HFF-Myc (cell line): Measurements from ENCODE around the gene ZNF275.

ENCODE experiments used
- DNase-seq: peaks from one replicate; pipeline ENCODE4 v3.0.0-alpha.2; 2011; ENCODE audit warnings: low read depth; ENCODE audit errors: extremely low read depth
- H3K4me3 ChIP-seq: replicated peaks from 2 replicates; pipeline ENCODE4 v1.5.1; 2011; ENCODE audit warnings: low read depth, mild to moderate bottlenecking, control low read depth, low read length
- TF ChIP-seq, protein P1 (sequence below): IDR thresholded peaks from 2 replicates; pipeline ENCODE4 v1.5.1; 2012; ENCODE audit warnings: mild to moderate bottlenecking, low read depth, low read length, control low read depth; ENCODE audit errors: missing control alignments

The ZNF275 gene

DNA sequence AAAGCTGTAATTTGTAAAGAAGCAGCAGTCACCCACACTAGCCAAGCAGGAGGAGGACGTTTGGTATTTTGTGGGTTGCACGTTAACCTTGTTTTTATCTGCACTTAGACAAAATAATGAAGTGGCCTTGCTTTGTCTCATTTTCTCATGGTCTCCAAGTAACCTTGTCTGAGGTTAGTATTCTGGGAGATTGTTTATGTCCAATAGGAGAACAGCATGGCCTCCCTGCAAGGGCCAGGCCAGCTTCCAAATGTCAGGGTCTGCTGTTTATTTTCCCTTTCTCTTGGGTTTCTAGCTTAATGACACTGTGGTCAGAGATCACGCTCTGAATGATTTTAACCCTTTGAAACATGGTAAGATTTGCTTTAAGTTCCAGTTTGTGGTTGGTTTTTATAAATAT is 37.3 kb downstream of the ZNF275 start:
- TF ChIP-seq, protein P1, sequence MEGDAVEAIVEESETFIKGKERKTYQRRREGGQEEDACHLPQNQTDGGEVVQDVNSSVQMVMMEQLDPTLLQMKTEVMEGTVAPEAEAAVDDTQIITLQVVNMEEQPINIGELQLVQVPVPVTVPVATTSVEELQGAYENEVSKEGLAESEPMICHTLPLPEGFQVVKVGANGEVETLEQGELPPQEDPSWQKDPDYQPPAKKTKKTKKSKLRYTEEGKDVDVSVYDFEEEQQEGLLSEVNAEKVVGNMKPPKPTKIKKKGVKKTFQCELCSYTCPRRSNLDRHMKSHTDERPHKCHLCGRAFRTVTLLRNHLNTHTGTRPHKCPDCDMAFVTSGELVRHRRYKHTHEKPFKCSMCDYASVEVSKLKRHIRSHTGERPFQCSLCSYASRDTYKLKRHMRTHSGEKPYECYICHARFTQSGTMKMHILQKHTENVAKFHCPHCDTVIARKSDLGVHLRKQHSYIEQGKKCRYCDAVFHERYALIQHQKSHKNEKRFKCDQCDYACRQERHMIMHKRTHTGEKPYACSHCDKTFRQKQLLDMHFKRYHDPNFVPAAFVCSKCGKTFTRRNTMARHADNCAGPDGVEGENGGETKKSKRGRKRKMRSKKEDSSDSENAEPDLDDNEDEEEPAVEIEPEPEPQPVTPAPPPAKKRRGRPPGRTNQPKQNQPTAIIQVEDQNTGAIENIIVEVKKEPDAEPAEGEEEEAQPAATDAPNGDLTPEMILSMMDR = no peak
- no peak for DNase-seq
- no peak overlapping the region for H3K4me3 ChIP-seq

- no peak overlapping the region for H3K4me3 ChIP-seq
- TF ChIP-seq, protein P1 = no peak
- DNase-seq = no peak
Observed at GRCh38 chrX:153372949-153373348, 39.0 kb downstream of the ZNF275 start.

DNA sequence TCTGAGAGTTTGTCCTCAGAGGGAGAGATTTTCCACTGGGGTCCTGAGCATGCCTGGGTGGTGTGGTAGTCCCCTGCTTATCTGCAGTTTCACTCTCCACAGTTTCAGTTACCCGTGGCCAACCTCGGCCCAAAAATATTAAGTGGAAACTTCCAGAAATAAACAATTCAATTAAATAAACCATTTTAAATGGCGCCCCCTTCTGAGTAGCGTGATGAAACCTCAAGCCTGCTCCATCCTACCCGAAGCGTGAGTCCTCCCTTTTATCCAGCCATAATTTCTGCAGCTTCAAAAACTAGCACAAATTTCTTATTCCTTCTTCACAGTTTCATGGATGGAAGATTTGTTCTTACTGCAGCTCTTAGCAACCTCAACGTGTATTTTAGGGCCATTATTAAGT is 40.5 kb downstream of the ZNF275 start:
- DNase-seq = no peak
- TF ChIP-seq, protein P1 = no peak

DNA sequence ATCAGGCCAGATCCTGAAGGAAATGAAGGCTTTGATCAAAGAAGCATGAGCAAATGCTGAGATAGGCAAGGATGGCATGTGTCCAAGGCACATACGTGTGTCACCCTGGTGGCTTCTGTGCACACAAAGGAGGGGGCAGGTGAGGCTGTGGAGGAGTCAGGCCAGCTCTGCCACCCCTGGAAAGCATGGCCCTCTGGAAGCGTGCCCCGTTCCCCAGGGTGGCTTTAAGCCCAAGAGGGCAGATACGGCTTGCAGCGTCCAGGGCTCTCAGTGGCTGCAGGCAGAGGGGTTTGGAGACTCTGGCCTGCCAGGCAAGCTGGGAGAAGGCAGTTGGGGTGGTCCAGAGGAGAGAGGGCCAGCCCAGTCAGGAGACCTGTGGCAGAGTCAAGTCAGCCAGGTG is 41.6 kb downstream of the ZNF275 start:
- no peak overlapping the region for H3K4me3 ChIP-seq
- TF ChIP-seq, protein P1 = no peak
- DNase-seq = no peak

More for the DNA sequence above, 40.5 kb downstream of the ZNF275 start:
- no peak overlapping the region for H3K4me3 ChIP-seq

GRCh38 chrX:153377727-153378126 is 43.8 kb downstream of the ZNF275 start:
- TF ChIP-seq, protein P1 = no peak
- DNase-seq = no peak
- no peak overlapping the region for H3K4me3 ChIP-seq

- no peak for DNase-seq
- TF ChIP-seq, protein P1 = no peak
- H3K4me3 ChIP-seq = no peak overlapping the region
Observed at GRCh38 chrX:153378607-153379006, 44.7 kb downstream of the ZNF275 start.

DNA sequence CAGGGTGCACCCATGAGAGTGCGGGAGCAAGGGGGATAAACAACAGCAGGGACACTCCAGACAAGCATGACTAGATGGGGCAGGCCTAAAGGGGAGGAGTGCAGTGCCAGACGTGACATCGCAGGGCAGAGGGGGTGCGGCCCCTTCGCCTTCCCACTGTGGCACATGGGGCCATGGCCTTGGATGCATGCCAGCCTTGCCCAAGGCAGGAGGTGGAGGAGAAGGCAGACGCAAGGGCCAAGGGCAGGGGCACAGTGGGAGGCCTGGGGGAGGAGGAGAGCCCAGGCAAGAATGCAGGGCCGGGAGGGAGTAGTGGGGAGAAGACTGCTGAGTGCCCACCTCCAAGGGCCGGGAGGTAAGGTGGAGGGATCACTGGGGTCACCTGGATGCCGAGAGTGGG is 45.6 kb downstream of the ZNF275 start:
- TF ChIP-seq, protein P1 = no peak
- no peak for DNase-seq
- H3K4me3 ChIP-seq = no peak overlapping the region
